Subcutaneous abdominal adipose tissue (tissue), 5 donors: Measurements from ENCODE around the gene TLX1.

Experiments used
- H3K27ac ChIP-seq: one replicate; pipeline ENCODE4 v1.7.0; 2013; ENCODE audit warnings: low read depth, mild to moderate bottlenecking, inconsistent platforms, low read length, moderate library complexity
- H3K27me3 ChIP-seq, 5 donors: one replicate each; pipeline ENCODE4 v1.7.0; 2013; ENCODE audit warnings: low read length in 5 of 5, inconsistent platforms in 1 of 5; ENCODE audit not compliant: control insufficient read depth in 5 of 5, insufficient read depth in 4 of 5
- H3K36me3 ChIP-seq, 5 donors: one replicate each; pipeline ENCODE4 v1.7.0; 2013; ENCODE audit warnings: low read length in 5 of 5; ENCODE audit not compliant: control insufficient read depth in 5 of 5, insufficient read depth in 5 of 5
- H3K4me1 ChIP-seq, 5 donors: one replicate each; pipeline ENCODE4 v1.7.0; 2013; ENCODE audit warnings: low read length in 5 of 5, mild to moderate bottlenecking in 3 of 5, moderate library complexity in 1 of 5; ENCODE audit not compliant: control insufficient read depth in 5 of 5, insufficient read depth in 5 of 5
- H3K4me3 ChIP-seq, 5 donors: one replicate each; pipeline ENCODE4 v1.7.0; 2013; ENCODE audit warnings: low read length in 5 of 5, low read depth in 1 of 5
- H3K9ac ChIP-seq, 5 donors: one replicate each; pipeline ENCODE4 v1.7.0; 2013; ENCODE audit warnings: low read length in 5 of 5, mild to moderate bottlenecking in 4 of 5, moderate library complexity in 3 of 5
- H3K9me3 ChIP-seq, 5 donors: one replicate each; pipeline ENCODE4 v1.7.0; 2013; ENCODE audit warnings: low read length in 5 of 5; ENCODE audit not compliant: control insufficient read depth in 5 of 5
- donor health status: healthy.
- donor health status: healthy.
- donor health status: healthy.
- donor health status: healthy.
- donor health status: healthy.

TLX1 gene

GRCh38 chr10:101111547-101111946 lies 19.6 kb upstream of the TLX1 start:
- no peaks in the 10 kb centered on the region for H3K9me3 ChIP-seq
- peaks cover 13 to 39% (median 26%) of the 10 kb centered on the region in 5 donors for H3K27me3 ChIP-seq
- no peaks in the 10 kb centered on the region for H3K36me3 ChIP-seq
- no peak overlapping the region for H3K4me3 ChIP-seq
- H3K27ac ChIP-seq = no peak overlapping the region
- H3K4me1 ChIP-seq = peaks cover 0 to 3% (median 0%) of the 10 kb centered on the region in 5 donors
- no peak overlapping the region for H3K9ac ChIP-seq

DNA sequence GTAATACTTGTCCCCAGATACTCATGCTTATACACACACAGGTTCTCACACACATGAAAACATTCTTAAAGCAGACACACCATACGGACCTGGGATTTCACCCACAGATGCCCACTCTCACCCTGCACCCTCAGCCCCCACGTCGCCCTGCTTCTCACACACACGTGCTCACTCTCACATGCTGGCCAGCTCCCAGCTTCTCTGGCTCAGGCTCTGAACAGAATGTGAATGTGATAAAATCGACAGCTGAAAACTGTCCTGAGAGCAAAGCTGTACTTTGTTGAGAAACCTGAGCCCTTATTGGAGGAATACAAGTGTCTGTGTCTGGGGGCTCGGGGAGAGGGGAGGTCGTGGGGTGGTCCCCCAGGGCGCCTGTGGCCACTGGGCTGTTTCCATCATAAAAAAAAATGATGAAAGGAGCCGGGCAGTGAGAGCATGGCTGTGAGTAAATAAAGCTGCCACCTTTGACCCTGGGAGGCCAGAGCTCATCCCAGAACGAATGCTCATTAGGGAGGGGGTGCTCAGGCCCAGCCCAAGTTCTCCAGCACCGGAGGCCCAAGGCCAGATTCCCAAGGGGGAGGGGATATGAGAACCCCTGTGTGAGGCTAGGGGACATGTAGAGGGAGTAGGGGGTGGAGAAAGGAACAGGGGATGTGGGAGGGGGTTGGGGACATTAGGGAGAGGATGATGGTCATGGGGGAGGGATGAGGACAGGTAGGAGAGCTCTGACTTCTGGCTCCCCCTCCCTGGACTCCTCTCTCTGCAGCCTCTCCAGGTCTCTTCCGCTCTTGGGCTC lies 18.1 kb upstream of the TLX1 start:
- Histone ChIP-seq H3K36me3 (no peaks in the 10 kb centered on the region), H3K9ac (no peak overlapping the region), H3K27ac (no peak overlapping the region), H3K4me3 (no peak overlapping the region), H3K27me3 (peaks cover 9 to 32% (median 23%) of the 10 kb centered on the region in 5 donors), H3K9me3 (no peaks in the 10 kb centered on the region), H3K4me1 (peaks cover 0 to 3% (median 0%) of the 10 kb centered on the region in 5 donors)

GRCh38 chr10:101113890-101114403 lies 17.2 kb upstream of the TLX1 start:
- Histone ChIP-seq H3K36me3 (no peaks in the 10 kb centered on the region), H3K27ac (no peak overlapping the region), H3K9ac (no peak overlapping the region), H3K4me1 (peaks cover 0 to 3% (median 0%) of the 10 kb centered on the region in 5 donors), H3K9me3 (no peaks in the 10 kb centered on the region), H3K27me3 (peaks cover 9 to 26% (median 24%) of the 10 kb centered on the region in 5 donors), H3K4me3 (no peak overlapping the region)

DNA sequence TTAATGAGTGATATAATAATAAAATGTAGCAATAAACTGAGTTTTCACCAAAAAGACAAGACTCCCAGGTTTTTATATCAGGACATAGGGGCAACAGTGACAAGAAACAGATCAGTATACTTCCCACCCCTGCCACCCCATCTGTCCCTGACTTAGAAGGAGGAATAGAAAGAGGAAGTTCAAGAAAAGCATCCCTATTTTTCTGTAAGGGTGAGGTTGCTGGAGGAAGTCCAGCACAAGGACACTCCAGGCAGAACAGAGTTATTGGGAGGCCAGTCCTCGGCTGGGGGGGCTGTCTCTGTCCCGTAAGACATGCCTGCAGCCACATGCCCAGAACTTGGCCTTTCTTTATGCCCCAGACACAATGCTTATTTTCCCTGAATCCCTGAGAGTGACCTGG lies 16.5 kb upstream of the TLX1 start:
- Histone ChIP-seq H3K9ac (no peak overlapping the region), H3K36me3 (no peaks in the 10 kb centered on the region), H3K4me1 (peaks cover 0 to 3% (median 0%) of the 10 kb centered on the region in 5 donors), H3K27me3 (peaks cover 12 to 33% (median 25%) of the 10 kb centered on the region in 5 donors), H3K9me3 (no peaks in the 10 kb centered on the region), H3K27ac (no peak overlapping the region), H3K4me3 (no peak overlapping the region)

- no peak overlapping the region for H3K27ac ChIP-seq
- no peaks in the 10 kb centered on the region for H3K36me3 ChIP-seq
- H3K9ac ChIP-seq = no peak overlapping the region
- no peak overlapping the region for H3K4me3 ChIP-seq
- H3K27me3 ChIP-seq = peaks cover 15 to 45% (median 35%) of the 10 kb centered on the region in 5 donors
- peaks cover 0 to 15% (median 12%) of the 10 kb centered on the region in 5 donors for H3K4me1 ChIP-seq
- H3K9me3 ChIP-seq = no peaks in the 10 kb centered on the region
These were observed 14.3 kb upstream of the TLX1 start for GRCh38 chr10:101116754-101117153.

- H3K36me3 ChIP-seq = no peaks in the 10 kb centered on the region
- no peaks in the 10 kb centered on the region for H3K9me3 ChIP-seq
- H3K9ac ChIP-seq = no peak overlapping the region
- H3K4me1 ChIP-seq = peaks cover 0 to 18% (median 14%) of the 10 kb centered on the region in 5 donors
- peaks cover 22 to 51% (median 41%) of the 10 kb centered on the region in 5 donors for H3K27me3 ChIP-seq
- H3K27ac ChIP-seq = no peak overlapping the region
- H3K4me3 ChIP-seq = no peak overlapping the region
These were observed 13.1 kb upstream of the TLX1 start for GRCh38 chr10:101118031-101118430.

- Histone ChIP-seq H3K36me3 (no peaks in the 10 kb centered on the region), H3K27me3 (peaks cover 43 to 70% (median 52%) of the 10 kb centered on the region in 5 donors), H3K4me3 (peak overlapping the region; percentile 48 to 88 (median 74)), H3K9me3 (no peaks in the 10 kb centered on the region), H3K4me1 (peaks cover 0 to 24% (median 20%) of the 10 kb centered on the region in 5 donors), H3K9ac (peak overlapping the region in 3 of 5 donors; percentile 49 to 77 (median 66)), H3K27ac (no peak overlapping the region)
These were observed 10.6 kb upstream of the TLX1 start for GRCh38 chr10:101120520-101120883.

DNA sequence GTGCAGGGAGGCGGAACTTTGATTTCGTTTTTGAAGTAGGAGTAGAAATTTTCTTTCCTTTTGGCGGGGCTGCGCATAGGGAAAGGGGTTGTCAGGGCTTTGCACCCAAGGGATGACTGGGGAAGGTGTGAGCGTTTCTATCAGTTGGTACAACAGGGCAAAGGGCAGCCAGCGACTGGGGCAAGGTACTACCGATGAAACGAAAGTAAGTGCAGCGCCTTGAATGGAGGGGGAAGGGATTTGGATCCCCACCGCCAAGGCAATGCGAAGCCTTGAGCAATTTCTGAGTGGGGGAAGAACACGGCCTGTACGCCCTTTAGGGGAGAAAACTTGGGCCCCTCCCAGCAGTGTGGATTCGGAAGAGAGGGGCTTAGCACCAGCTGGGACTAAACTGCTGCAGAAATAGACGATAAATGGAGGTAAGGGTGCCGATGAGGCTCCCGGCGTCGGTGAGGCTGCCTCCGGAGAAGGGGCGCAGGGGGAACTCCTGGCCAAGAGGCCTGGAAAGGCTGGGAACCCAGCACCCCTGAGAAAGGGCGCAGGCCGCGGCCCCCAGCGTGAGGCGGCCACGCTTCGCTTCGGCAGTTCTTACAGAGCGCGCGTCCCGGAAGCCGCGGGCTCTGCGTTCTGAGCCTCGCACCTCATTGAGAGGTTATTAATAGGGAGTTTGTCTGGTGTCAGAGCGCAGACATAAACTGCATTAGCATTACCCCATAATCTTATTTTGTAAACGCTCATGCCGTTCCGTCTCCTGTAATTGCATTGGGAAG lies 10.0 kb upstream of the TLX1 start:
- no peaks in the 10 kb centered on the region for H3K36me3 ChIP-seq
- H3K9me3 ChIP-seq = no peaks in the 10 kb centered on the region
- H3K4me3 ChIP-seq = peak overlapping the region; percentile 48 to 88 (median 74)
- H3K27me3 ChIP-seq = peaks cover 48 to 73% (median 58%) of the 10 kb centered on the region in 5 donors
- H3K27ac ChIP-seq = no peak overlapping the region
- peak overlapping the region in 3 of 5 donors; percentile 49 to 77 (median 66) for H3K9ac ChIP-seq
- peaks cover 0 to 24% (median 20%) of the 10 kb centered on the region in 5 donors for H3K4me1 ChIP-seq

DNA sequence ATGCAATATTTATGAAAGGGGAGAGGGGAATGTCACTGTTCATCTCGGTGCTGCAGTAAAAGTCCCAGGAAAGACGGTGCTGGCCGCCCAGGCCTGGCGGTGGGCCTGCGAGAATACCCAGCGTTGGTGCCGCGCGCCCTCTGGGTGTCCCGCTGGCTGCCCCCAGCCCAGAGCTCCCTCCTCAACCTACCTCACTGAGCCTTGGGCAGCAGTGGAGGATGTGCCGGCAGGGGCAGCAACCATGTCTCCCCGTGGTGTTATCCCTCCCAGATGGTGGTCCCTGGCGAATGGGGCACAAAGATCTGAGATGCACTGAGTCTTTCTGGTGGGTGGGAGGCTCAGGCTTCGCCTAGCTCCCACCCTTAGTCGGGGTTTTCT lies 9.5 kb upstream of the TLX1 start:
- peak overlapping the region in 4 of 5 donors; percentile 48 to 78 (median 72) for H3K4me3 ChIP-seq
- H3K27me3 ChIP-seq = peaks cover 52 to 73% (median 63%) of the 10 kb centered on the region in 5 donors
- no peaks in the 10 kb centered on the region for H3K36me3 ChIP-seq
- H3K27ac ChIP-seq = no peak overlapping the region
- H3K9me3 ChIP-seq = no peaks in the 10 kb centered on the region
- H3K4me1 ChIP-seq = peaks cover 0 to 24% (median 20%) of the 10 kb centered on the region in 5 donors
- peak overlapping the region in 1 of 5 donors; percentile 66 for H3K9ac ChIP-seq
